NCI-H460 (cell line): ENCODE data around the gene WDR20. TPM values are rescaled to one million over a fixed set of nuclear protein-coding genes. Genes with fewer than 3 reads are reported as not detected.
"Not testable (repeated sequence)": the region's sequence is repeated elsewhere in the genome, so short reads cannot be mapped to it uniquely, and the experiment has no call there.

ENCODE experiments used
- DNase-seq: peaks from one replicate; pipeline ENCODE4 v3.0.0-alpha.2; 2016; ENCODE audit warnings: low read depth; ENCODE audit errors: extremely low read depth
- total RNA-seq: library from RNA; depleted of rRNA; stranded (reverse); fragments of >200 nt; shearing (Covaris generic); gene quantifications from 2 replicates; pipeline ENCODE4 v1.2.3, GENCODE V29; 2014

The WDR20 gene
- total RNA-seq, 1 experiment from 2014 or later = 22.5 TPM

- DNase-seq = no peak
These were observed 8.0 kb upstream of the WDR20 start for GRCh38 chr14:102131741-102132140.

GRCh38 chr14:102134021-102134420 lies 5.7 kb upstream of the WDR20 start:
- DNase-seq = not testable (repeated sequence)

- not testable (repeated sequence) for DNase-seq
These were observed 5.0 kb upstream of the WDR20 start for GRCh38 chr14:102134719-102135118.

DNA sequence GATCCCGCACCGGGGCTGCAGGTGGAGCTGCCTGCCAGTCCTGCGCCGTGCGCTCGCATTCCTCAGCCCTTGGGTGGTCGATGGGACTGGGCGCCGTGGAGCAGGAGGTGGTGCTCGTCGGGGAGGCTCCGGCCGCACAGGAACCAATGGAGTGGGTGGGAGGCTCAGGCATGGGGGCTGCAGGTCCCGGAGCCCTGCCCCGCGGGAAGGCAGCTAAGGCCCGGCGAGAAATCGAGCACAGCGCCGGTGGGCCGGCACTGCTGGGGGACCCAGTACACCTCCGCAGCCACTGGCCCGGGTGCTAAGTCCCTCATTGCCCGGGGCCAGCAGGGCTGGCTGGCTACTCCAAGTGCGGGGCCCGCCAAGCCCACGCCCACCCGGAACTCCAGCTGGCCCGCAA lies 4.2 kb upstream of the WDR20 start:
- DNase-seq = not testable (repeated sequence)

DNA sequence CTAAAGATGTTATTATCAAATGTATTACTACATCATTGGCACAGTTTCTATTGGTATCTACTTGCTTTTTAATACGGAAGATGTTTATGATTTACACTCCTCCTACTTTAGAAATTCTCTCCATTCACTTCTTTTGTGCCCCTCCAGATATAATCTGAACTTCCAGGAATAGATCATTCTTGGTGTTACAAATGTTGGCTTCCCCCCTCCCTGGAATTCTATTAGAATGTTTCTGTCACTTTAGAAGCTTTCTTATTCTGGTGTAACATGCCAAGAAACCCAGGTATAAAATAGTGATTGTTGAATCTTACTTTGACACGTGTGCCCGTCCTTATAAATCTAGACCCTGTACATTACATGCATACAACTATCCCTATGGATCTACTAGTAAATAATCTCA lies 1.2 kb upstream of the WDR20 start:
- no peak for DNase-seq

- no peak for DNase-seq
These were observed 774 bp upstream of the WDR20 start for GRCh38 chr14:102138961-102139285.

GRCh38 chr14:102140027-102140749 lies 491 bp downstream of the WDR20 start:
- DNase-seq = no peak

DNA sequence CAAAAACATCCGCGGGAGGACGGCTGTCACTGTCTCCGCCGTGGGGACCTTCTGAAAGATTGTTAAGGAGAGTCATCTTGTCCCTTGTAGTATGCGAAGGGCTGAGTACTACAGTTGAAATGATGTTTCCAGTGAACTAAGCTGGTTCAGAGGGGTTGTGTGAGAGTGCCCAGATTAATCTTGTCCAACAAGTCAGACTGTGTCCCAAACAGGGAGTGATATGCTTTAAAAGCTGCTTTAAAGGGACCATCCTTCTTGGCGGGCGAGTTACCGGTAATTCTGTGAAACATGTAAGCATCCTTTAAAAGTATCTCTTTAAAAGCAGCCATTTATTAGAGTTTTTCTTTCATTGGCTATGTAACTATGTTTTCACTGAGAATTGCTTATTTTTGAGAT lies 1.1 kb downstream of the WDR20 start:
- DNase-seq = no peak

DNA sequence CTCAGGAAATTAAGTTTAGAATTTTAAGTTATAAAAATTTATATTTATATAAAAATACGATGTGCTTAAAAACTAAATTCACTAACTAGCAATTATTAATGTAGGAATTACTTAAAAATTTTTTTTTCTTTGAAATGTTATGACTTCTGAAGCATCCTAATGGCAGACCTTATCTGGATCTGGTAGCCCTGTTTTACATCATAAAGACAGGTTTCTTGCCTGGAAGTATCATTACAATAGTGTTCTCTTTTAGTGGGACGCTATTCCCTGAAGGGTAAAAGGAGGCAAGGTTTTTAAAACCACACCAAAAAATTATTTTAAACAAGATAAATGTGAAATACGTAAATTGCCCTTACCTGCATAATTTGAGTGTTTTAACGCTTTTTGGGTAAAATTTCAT lies 2.1 kb downstream of the WDR20 start:
- no peak for DNase-seq

DNA sequence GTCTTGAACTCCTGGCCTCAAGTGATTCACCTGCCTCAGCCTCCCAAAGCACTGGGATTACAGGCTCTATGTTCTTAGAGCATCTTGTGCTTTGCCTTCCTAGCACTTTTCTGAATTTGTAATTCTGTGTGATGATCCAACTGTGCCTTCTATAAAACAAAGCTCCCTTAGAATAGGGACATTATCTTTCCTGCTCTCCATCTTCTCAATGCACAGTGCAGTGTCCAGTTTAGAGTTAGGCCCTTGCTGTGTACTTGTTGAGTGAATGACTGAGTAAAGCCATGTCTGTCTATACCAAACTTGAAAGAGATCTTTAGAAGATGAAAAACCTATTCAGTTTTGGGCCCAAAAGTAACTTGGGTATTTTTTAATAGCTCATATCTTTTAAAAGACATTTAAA lies 5.2 kb downstream of the WDR20 start:
- no peak for DNase-seq

- no peak for DNase-seq
These were observed 5.7 kb downstream of the WDR20 start for GRCh38 chr14:102145395-102145794.

DNA sequence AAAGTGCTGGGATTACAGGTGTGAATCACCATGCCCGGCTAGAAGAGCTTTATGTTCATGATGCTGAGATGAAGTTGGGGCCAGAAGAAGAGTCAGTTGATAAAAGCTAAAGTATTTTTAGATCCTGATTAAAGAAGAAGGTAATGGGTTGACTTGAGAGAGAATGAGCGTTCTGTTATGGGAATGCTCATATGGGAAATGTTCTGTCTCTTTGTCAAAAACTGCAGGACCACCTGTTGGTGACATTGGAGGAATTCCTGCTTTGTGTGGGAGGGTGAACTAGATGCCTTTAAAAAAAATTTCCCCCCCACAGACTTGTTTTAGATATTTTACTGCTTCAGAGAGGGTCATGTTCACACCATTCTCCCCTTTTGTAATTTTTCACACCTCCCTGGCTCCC lies 6.7 kb downstream of the WDR20 start:
- no peak for DNase-seq

DNA sequence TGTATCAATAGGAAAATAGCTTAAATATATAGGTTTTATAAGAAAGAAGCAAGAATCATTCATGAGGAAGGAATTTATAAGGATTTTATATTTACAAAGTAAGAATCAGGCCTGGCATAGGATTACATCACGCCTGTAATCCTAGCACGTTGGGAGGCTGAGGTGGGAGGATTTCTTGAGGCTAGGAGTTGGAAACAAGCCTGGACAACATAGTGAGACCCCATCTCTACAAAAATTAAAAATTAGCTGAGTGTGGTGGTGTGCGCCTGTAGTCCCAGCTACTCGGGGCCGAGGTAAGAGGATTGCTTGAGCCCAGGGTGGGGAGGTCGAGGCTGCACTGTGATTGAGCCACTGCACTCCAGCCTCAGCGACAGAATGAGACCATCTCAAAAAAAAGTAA lies 10.4 kb downstream of the WDR20 start:
- no peak for DNase-seq

GRCh38 chr14:102150744-102151143 lies 11.0 kb downstream of the WDR20 start:
- DNase-seq = no peak

- DNase-seq = not testable (repeated sequence)
These were observed 11.7 kb downstream of the WDR20 start for GRCh38 chr14:102151411-102151810.

GRCh38 chr14:102154121-102154520 lies 14.4 kb downstream of the WDR20 start:
- DNase-seq = no peak

GRCh38 chr14:102154821-102155549 lies 15.3 kb downstream of the WDR20 start:
- DNase-seq = no peak

GRCh38 chr14:102157346-102157745 lies 17.6 kb downstream of the WDR20 start:
- DNase-seq = no peak

DNA sequence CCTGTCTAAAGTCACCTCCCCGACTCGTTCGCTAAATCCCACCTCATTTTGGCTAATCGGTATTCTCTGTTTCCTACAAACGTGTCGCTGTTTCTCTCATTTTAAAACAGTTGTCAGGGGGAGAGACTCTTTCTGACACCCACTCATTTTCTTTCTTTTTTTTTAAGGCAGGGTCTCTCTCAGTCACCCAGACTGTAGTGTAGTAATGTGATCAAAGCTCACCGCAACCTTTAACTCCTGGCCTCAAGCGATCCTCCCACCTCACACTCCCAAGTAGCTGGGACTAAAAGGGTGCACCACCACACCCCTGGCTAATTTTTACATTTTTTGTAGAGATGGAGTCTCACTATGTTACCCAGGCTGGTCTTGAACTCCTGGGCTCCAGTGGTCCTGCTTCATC lies 19.1 kb downstream of the WDR20 start:
- no peak for DNase-seq

DNA sequence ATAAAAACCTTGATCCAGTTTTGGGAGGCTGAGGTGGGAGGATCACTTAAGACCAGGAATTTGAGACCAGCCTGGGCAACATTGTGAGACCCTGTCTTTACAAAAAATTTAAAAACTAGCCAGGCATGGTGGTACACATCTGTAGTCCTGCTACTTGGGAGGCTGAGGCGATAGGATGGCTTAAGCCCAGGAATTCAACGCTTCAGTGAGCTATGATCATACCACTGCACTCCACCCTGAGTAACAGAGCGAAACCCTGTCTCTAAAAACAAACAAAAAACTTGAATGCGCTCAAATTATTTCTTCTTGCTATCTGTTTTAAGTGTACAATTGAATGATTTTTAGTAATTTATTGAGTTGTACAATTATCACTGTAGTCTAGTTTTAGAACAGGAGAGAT lies 20.1 kb downstream of the WDR20 start:
- DNase-seq = no peak

DNA sequence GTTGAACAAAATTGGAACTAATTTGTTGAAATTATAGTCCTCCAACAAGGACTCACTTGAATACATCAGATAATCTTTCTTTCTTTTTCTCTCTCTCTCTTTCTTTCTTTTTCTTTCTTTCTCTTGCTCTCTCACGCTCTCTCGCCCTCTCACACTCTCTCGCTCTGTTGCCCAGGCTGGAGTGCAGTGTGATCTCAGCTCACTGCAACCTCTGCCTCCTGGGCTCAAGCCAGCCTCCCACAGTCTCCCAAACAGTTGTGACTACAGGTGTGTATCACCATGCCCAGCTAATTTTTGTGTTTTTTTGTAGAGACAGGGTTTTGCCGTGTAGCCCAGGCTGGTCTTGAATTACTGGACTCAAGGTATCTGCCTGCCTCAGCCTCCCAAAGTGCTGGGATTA lies 22.8 kb downstream of the WDR20 start:
- no peak for DNase-seq

GRCh38 chr14:102164241-102164641 lies 24.5 kb downstream of the WDR20 start:
- DNase-seq = no peak

- no peak for DNase-seq
These were observed 25.3 kb downstream of the WDR20 start for GRCh38 chr14:102164965-102165364.
